ENCODE data around the gene CDCP2.
"Not testable (repeated sequence)": the region's sequence is repeated elsewhere in the genome, so short reads cannot be mapped to it uniquely, and the experiment has no call there.

CDCP2 gene

GRCh38 chr1:54168206-54168965 is 15.6 kb upstream of the CDCP2 start:
- DNase-seq (ENCODE audit: low read depth in 2 of 2), result no peak

- no peak for DNase-seq (ENCODE audit: low read depth in 2 of 2)
These were observed 14.8 kb upstream of the CDCP2 start for GRCh38 chr1:54167422-54168139.

DNA sequence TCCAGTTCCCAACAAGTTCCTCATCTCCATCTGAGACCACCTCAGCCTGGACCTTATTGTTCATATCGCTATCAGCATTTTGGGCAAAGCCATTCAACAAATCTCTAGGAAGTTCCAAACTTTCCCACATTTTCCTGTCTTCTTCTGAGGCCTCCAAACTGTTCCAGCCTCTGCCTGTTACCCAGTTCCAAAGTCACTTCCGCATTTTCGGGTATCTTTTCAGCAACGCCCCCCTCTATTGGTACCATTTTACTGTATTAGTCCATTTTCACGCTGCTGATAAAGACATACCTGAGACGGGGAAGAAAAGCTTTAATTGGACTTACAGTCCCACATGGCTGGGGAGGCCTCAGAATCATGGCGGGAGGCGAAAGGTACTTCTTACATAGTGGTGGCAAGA is 13.6 kb upstream of the CDCP2 start:
- DNase-seq (ENCODE audit: low read depth in 2 of 2), result not testable (repeated sequence)

GRCh38 chr1:54165146-54165545 is 12.3 kb upstream of the CDCP2 start:
- no peak for DNase-seq (ENCODE audit: low read depth in 2 of 2)

GRCh38 chr1:54163573-54163972 is 10.8 kb upstream of the CDCP2 start:
- no peak for DNase-seq (ENCODE audit: low read depth in 2 of 2)

- no peak for DNase-seq (ENCODE audit: low read depth in 2 of 2)
These were observed 10.3 kb upstream of the CDCP2 start for GRCh38 chr1:54163051-54163450.

DNA sequence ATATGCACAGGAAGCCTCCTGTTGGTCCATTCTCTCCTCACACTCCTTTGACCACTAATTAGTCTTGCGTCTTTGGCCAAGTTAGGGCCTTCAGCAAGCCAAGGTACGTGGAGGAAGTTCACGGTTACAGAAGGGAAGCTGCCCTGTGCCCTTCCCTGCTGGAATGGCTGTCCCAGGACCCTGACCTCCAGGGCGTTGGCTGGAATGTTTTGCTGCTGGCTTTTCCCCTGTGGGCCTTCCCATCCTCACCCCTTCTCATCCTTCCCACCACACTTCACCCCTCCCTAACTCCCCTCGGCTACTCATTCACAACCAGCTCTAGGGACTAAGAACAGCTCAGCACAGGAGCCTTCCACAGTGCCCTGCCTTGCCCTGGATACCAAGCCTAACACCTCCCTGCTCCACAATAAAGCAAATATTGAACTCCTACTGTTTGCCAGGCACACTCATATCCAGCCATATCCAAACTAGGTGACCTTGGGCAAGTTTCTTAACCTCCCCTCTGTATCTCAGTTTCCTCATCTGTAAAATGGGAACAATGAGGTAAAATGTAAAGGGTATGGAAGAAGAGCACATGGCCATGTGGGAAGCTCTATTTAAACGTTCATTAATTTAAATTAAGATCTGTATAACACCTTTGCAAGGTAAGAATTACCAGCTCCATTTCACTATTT is 8.8 kb upstream of the CDCP2 start:
- no peak for DNase-seq (ENCODE audit: low read depth in 2 of 2)

DNA sequence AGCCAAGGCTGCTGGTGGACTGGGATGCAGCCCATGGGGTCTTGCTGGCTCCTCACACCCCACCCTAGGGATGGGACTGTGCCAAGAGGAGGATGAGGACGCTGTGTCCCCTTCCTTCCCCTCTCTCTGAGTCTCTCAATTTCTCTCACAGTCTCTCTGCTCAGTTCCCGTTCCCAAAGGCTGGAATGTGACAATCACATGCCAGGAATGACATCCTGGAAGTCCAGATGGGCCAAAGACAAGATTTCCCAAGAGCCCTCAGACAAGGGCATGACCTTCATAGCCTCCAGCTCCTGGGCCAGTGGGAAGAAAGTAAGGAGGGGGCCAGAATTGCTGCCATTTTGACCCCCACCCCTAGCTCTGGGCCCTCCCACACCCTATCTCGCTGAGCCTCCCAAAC is 7.6 kb upstream of the CDCP2 start:
- no peak for DNase-seq (ENCODE audit: low read depth in 2 of 2)

- no peak for DNase-seq (ENCODE audit: low read depth in 2 of 2)
These were observed 7.0 kb upstream of the CDCP2 start for GRCh38 chr1:54159733-54160316.

DNA sequence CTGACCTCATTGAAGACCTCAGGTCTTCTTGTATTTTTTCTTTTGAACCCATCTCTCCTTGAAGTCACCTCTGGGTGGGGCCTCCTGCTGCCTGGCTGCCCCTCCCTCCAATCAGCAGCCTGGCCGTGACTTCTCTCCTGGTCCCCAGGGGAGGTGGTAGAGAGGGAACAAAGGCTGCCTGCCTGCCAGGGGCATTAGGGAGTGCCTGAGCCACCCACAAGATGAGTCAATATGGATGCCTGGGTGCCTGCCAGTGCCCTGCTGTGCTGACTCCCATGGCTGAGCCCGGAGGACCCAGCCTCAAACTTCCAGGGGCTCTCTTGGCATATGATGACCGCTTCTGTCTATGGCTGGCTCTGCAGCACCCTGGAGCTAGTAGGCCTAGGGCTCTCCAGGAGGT is 5.3 kb upstream of the CDCP2 start:
- DNase-seq (ENCODE audit: low read depth in 2 of 2), result no peak

DNA sequence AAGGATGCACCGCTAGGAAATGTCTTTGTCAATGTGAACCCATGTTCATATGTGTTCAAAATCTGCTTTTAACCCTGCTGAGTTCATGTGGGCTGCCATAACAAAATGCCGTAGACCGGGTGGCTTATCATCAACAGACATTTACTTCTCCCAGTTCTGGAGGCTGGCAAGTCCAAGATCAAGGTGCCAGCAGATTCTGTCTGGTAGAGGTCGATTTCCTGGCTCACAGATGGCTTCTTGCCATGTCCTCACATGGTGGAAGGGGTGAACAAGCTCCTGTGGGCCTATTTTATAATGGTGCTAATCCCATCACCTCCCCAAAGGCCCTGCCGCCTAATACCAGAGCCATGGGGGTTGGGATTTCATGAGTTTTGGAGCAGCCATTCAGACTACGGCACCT is 4.6 kb upstream of the CDCP2 start:
- DNase-seq (ENCODE audit: low read depth in 2 of 2), result no peak

GRCh38 chr1:54156986-54157385 is 4.2 kb upstream of the CDCP2 start:
- no peak for DNase-seq (ENCODE audit: low read depth in 2 of 2)

DNA sequence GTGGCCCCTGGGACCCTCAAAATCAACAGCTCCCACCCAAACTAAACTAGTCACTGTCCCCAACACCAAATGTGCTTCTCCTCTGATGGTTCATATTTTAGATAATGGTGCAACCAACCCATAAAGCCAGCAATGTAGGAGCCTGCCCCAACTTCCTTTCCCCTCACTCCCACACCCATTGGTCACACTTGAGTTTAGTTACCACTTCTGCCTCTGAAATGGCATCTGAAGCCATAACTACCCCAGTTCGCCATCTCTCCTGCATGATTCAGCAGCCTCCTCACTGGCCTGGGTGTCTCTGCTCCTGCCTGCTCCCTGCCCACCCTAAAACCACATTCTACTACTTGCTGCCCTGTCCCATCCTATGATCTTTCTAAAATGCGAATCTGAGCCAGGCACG is 3.4 kb upstream of the CDCP2 start:
- DNase-seq (ENCODE audit: low read depth in 2 of 2), result no peak

- no peak for DNase-seq (ENCODE audit: low read depth in 2 of 2)
These were observed 987 bp upstream of the CDCP2 start for GRCh38 chr1:54153535-54154439.

- no peak for DNase-seq (ENCODE audit: low read depth in 2 of 2)
These were observed 1.8 kb downstream of the CDCP2 start for GRCh38 chr1:54151013-54151412.

DNA sequence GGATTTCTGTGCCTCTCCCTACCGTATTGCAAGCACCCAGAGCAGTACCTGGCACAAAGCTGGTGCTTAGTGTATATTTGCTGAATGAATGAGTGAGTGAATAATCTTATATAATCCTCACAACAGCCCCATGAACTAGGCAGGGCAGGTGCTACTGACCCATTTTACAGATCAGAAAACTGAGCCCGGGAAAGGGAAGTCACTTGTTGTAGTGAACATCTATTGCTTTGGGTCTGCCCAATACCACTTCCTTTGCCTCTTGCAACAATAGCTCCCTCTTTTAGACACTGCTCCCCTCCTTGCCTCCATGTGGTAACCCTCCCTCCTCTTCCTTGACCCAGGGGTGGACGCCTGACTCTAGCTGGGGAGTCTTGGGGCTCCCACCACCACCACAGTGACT is 3.1 kb downstream of the CDCP2 start:
- no peak for DNase-seq (ENCODE audit: low read depth in 2 of 2)

DNA sequence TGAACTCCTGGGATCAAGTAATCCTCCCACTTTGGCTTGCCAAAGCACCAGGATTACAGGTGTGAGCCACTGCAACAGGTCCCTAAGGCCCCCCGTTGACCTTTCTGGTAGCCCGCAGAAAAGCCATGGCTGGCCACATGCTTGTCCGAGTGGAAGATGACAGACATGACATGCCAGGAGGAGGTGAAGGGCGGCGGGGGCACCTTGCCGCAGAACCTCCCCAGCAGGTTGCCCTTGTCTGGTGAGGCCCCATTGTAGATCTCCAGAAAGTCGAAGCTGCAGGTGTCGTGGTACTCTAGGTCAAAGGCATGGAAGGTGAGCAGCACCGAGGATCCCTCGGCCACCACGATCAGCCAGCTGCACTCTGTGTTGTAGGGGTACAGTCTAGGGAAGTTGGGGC is 8.4 kb downstream of the CDCP2 start:
- DNase-seq (ENCODE audit: low read depth in 2 of 2), result no peak

- no peak for DNase-seq (ENCODE audit: low read depth in 2 of 2)
These were observed 10.5 kb downstream of the CDCP2 start for GRCh38 chr1:54142146-54142900.

GRCh38 chr1:54139711-54140110 is 13.1 kb downstream of the CDCP2 start:
- DNase-seq (ENCODE audit: low read depth in 2 of 2), result no peak

DNA sequence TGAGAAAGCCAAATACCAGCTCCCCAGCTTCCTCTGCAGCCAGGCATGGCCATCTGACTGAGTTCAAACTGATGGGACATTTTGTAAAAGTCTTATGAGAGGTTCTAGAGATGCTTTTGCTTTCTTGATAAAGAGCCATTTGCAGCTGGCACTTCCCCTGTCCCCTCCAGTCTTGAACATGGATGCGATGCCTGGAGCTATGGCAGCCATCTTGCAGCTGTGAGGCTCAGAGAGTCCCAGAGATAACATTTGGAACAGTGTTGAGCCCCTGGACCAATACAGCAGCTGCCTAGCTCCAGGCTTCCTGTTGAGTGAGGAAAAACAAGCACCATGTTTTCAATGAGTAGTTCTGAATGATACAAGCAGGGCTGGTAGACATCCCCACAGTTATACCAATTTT is 13.8 kb downstream of the CDCP2 start:
- no peak for DNase-seq (ENCODE audit: low read depth in 2 of 2)
